Endothelial cell of umbilical vein (primary cell): ENCODE results near the gene BMERB1. TPM values are rescaled to one million over a fixed set of nuclear protein-coding genes. Genes with fewer than 3 reads are reported as not detected.

Source experiments
- BruUV-seq: library from RNA; stranded (reverse); fragments of 400-500 nt; replicated peaks from 2 replicates; lab custom pipeline; 2021; lab: Mats Ljungman, UMichigan
- CTCF ChIA-PET: fragments of 300-600, 350-600 bp; sonication (Branson Sonifier 250); formaldehyde crosslinking; loops from one replicate; lab custom pipeline; 2021; ENCODE audit warnings: antibody characterized with exemption, inconsistent platforms; lab: Charles Lee
- POLR2A ChIA-PET: fragments of 300-600, 350-600 bp; sonication (Branson Sonifier 250); formaldehyde crosslinking; loops from one replicate; lab custom pipeline; 2021; ENCODE audit warnings: antibody characterized with exemption, inconsistent platforms; lab: Charles Lee
- DNase-seq: peaks from one replicate; pipeline ENCODE4 v3.0.0-alpha.2; 2011; ENCODE audit warnings: low read depth, low spot score
- FAIRE-seq: peaks from 2 replicates; lab custom pipeline; 2011; peaks lifted over from hg19 to GRCh38; lab: Jason Lieb, UNC
- H2AFZ ChIP-seq: 2 replicates; pipeline ENCODE4 v1.6.0; 2012; ENCODE audit warnings: low read depth, low read length, control low read depth, inconsistent platforms
- H3K27ac ChIP-seq: 2 replicates; pipeline ENCODE4 v1.5.1; 2011; ENCODE audit warnings: low read depth, mild to moderate bottlenecking, control low read depth, low read length, moderate library complexity; ENCODE audit not compliant: insufficient read depth
- H3K27me3 ChIP-seq, 2 experiments: 2 replicates each; pipeline versions ENCODE4 v1.6.0 to v1.6.1; 2011; ENCODE audit warnings: low read length in 2 of 2, mixed read lengths in 1 of 2; ENCODE audit not compliant: control insufficient read depth in 2 of 2, insufficient read depth in 2 of 2
- H3K36me3 ChIP-seq, 2 experiments: 2 replicates in 1 of 2; 3 replicates in 1 of 2; pipeline ENCODE4 v1.5.1; 2011; ENCODE audit warnings: low read length in 2 of 2, mild to moderate bottlenecking in 1 of 2, moderate library complexity in 1 of 2; ENCODE audit not compliant: control insufficient read depth in 2 of 2, insufficient read depth in 2 of 2; ENCODE audit errors: extremely low read depth in 1 of 2
- H3K4me1 ChIP-seq: 3 replicates; pipeline ENCODE4 v1.5.1; 2011; ENCODE audit warnings: mild to moderate bottlenecking, low read length; ENCODE audit not compliant: control insufficient read depth, insufficient read depth; ENCODE audit errors: extremely low read depth
- H3K4me2 ChIP-seq: 2 replicates; pipeline ENCODE4 v1.6.1; 2011; ENCODE audit warnings: low read length, control low read depth, mixed read lengths; ENCODE audit not compliant: insufficient read depth
- H3K4me3 ChIP-seq, 3 experiments: fragments of 200-600 bp in 1 of 3; sonication (generic), shearing (Covaris generic) in 1 of 3; replicated peaks in 1 of 3; 2 replicates each; pipeline ENCODE4 v1.5.1; 2011 to 2016; ENCODE audit warnings: control low read depth in 3 of 3, low read length in 3 of 3, mild to moderate bottlenecking in 2 of 3, inconsistent platforms in 1 of 3, low read depth in 1 of 3, moderate library complexity in 1 of 3; ENCODE audit not compliant: insufficient read depth in 1 of 3
- H3K79me2 ChIP-seq: 2 replicates; pipeline ENCODE4 v1.6.0; 2012; ENCODE audit warnings: low read length, inconsistent platforms; ENCODE audit not compliant: control insufficient read depth, insufficient read depth
- H3K9ac ChIP-seq: replicated peaks from 2 replicates; pipeline ENCODE3; 2011; ENCODE audit warnings: low read length, control low read depth; ENCODE audit not compliant: insufficient read depth; ENCODE audit errors: extremely low read depth
- H3K9me1 ChIP-seq: replicated peaks from 3 replicates; pipeline ENCODE4 v1.6.0; 2011; ENCODE audit warnings: mild to moderate bottlenecking, low read length; ENCODE audit not compliant: control insufficient read depth, insufficient read depth; ENCODE audit errors: extremely low read depth
- H3K9me3 ChIP-seq: replicated peaks from 2 replicates; pipeline ENCODE4 v1.5.1; 2012; ENCODE audit warnings: low read length, inconsistent platforms; ENCODE audit not compliant: control insufficient read depth, insufficient read depth
- H4K20me1 ChIP-seq: replicated peaks from 2 replicates; pipeline ENCODE3; 2011; ENCODE audit warnings: mild to moderate bottlenecking, low read length; ENCODE audit not compliant: control insufficient read depth, insufficient read depth; ENCODE audit errors: extremely low read depth
- CTCF ChIP-seq, 2 donors: IDR thresholded peaks; 1 replicate in 1 of 2; 2 replicates in 1 of 2; pipeline ENCODE4 v1.5.1; 2011; ENCODE audit warnings: low read length in 2 of 2, mild to moderate bottlenecking in 2 of 2, moderate library complexity in 2 of 2, control low read depth in 1 of 2, inconsistent platforms in 1 of 2, low read depth in 1 of 2; ENCODE audit not compliant: insufficient read depth in 1 of 2; ENCODE audit errors: extremely low read depth in 1 of 2
- EZH2 ChIP-seq: IDR thresholded peaks from 2 replicates; pipeline ENCODE4 v1.6.1; 2012; ENCODE audit warnings: borderline replicate concordance, low read depth, mild to moderate bottlenecking, moderate library complexity, low read length, inconsistent platforms; ENCODE audit not compliant: severe bottlenecking
- FOS ChIP-seq: IDR thresholded peaks from 2 replicates; pipeline ENCODE4 v1.6.1; 2011; ENCODE audit warnings: mild to moderate bottlenecking, low read length, moderate library complexity, borderline replicate concordance; ENCODE audit not compliant: insufficient read depth
- GATA2 ChIP-seq: IDR thresholded peaks from 2 replicates; pipeline ENCODE4 v1.7.0; 2011; ENCODE audit warnings: low read depth, mild to moderate bottlenecking, moderate library complexity, mixed read lengths, low read length; ENCODE audit not compliant: insufficient read length, insufficient read depth
- JUN ChIP-seq: IDR thresholded peaks from 2 replicates; pipeline ENCODE4 v1.6.1; 2011; ENCODE audit warnings: borderline replicate concordance, low read depth; ENCODE audit not compliant: insufficient read length, insufficient read depth
- MAX ChIP-seq: IDR thresholded peaks from 2 replicates; pipeline ENCODE4 v1.6.1; 2011; ENCODE audit not compliant: insufficient read depth, insufficient read length
- MYC ChIP-seq: IDR thresholded peaks from one replicate; pipeline ENCODE4 v1.6.1; 2011; ENCODE audit warnings: mild to moderate bottlenecking, low read depth, low read length
- POLR2A ChIP-seq: IDR thresholded peaks from 2 replicates; pipeline ENCODE4 v1.6.1; 2012; ENCODE audit warnings: low read depth, mild to moderate bottlenecking, control low read depth, low read length
- POLR2AphosphoS5 ChIP-seq: IDR thresholded peaks from 2 replicates; pipeline ENCODE4 v1.6.1; 2012; ENCODE audit warnings: low read depth, mild to moderate bottlenecking, control low read depth, low read length, moderate library complexity; ENCODE audit not compliant: insufficient read depth
- dilution Hi-C: fragments of 300-500 bp; cut with MboI; formaldehyde crosslinking; loops from one replicate; pipeline ENCODE4 v1.15.0; 2019; ENCODE audit warnings: low sequenced_read_pairs; ENCODE audit not compliant: extremely low pct_ligation_motif_present
- intact Hi-C: fragments of 100-400 bp; cut with micrococcal nuclease; formaldehyde crosslinking; loops from one replicate; pipeline ENCODE4 v1.10.0; 2022
- polyA plus RNA-seq, 4 experiments: library from polyadenylated mRNA; depleted of rRNA in 3 of 4; stranded (reverse) in 3 of 4; unstranded in 1 of 4; fragments of >200 nt; gene quantifications; 2 replicates each; pipeline versions ENCODE4 v1.2.1 to v1.2.3, GENCODE V29; 2011 to 2012; ENCODE audit warnings: missing spikeins in 1 of 4
- total RNA-seq: library from RNA; stranded (reverse); gene quantifications from 2 replicates; pipeline ENCODE4 v1.2.3, GENCODE V29; 2021

BMERB1 gene
- total and polyA plus RNA-seq, 2 donors (not counting 3 experiments of a cell fraction or from before 2014, with no cell fraction given), result 14.1 to 17.4 TPM

GRCh38 chr16:15581127-15581815, 146.9 kb downstream of the BMERB1 start:
- H3K36me3 ChIP-seq, result no peaks in the 10 kb centered on the region
- no peaks in the 10 kb centered on the region for H3K27me3 ChIP-seq
- H2AFZ ChIP-seq, result peak overlapping the region; percentile 82
- peak overlapping the region; percentile 58 for H3K27ac ChIP-seq
- H3K9me1 ChIP-seq, result no peaks in the 10 kb centered on the region
- H3K4me3 ChIP-seq, result no peak overlapping the region
- H3K9me3 ChIP-seq, result no peaks in the 10 kb centered on the region
- H3K79me2 ChIP-seq, result no peaks in the 10 kb centered on the region
- no peaks in the 10 kb centered on the region for H4K20me1 ChIP-seq
- TF ChIP-seq GATA2, result peak; percentile 13
- no peak for TF ChIP-seq EZH2
- TF ChIP-seq FOS, result peak; percentile 28
- no peak for TF ChIP-seq POLR2A
- no peak for TF ChIP-seq JUN
- no peak for TF ChIP-seq MAX
- no peak for TF ChIP-seq MYC
- peaks cover 15% of the 10 kb centered on the region for H3K4me1 ChIP-seq
- dilution Hi-C loops (no loop called here), intact Hi-C loops (loop anchor here (1.0 kb wide), 1 partner anchor 9 kb away; no protein-coding TSS in a partner anchor)
- no TSS peak for BruUV-seq
- peak overlapping the region; percentile 72 for H3K4me2 ChIP-seq
- ChIA-PET POLR2A (no interaction called here), CTCF (interaction anchor here (1.1 to 1.4 kb wide), 2 partner anchors 10 to 16 kb away, joined by 3 to 8 read pairs; no protein-coding TSS in a partner anchor)
- no peak overlapping the region for H3K9ac ChIP-seq
- DNase-seq, result peak; percentile 61
- FAIRE-seq, result peak; percentile 96

GRCh38 chr16:15583526-15583925, 149.1 kb downstream of the BMERB1 start:
- no peak overlapping the region for H3K27ac ChIP-seq
- H3K9ac ChIP-seq, result no peak overlapping the region
- no peak overlapping the region for H3K4me2 ChIP-seq
- CTCF ChIA-PET, result no interaction called here
- no peaks in the 10 kb centered on the region for H4K20me1 ChIP-seq
- no peaks in the 10 kb centered on the region for H3K36me3 ChIP-seq
- dilution Hi-C loops (no loop called here), intact Hi-C loops (no loop called here)
- no peak overlapping the region for H2AFZ ChIP-seq
- no peaks in the 10 kb centered on the region for H3K27me3 ChIP-seq
- BruUV-seq, result no TSS peak
- FAIRE-seq, result no peak
- H3K9me3 ChIP-seq, result no peaks in the 10 kb centered on the region
- no peaks in the 10 kb centered on the region for H3K79me2 ChIP-seq
- H3K9me1 ChIP-seq, result no peaks in the 10 kb centered on the region
- peaks cover 15% of the 10 kb centered on the region for H3K4me1 ChIP-seq
- POLR2A ChIA-PET, result no interaction called here
- TF ChIP-seq MAX (no peak), MYC (no peak), FOS (no peak), JUN (no peak), POLR2AphosphoS5 (no peak), CTCF (IDR thresholded peaks at IDR 0.05; ENCODE audit: extremely low read depth in 1 of 2, insufficient read depth in 1 of 2, low read depth in 1 of 2, low read length in 2 of 2) (no peak), GATA2 (no peak), POLR2A (no peak), EZH2 (no peak)
- no peak overlapping the region for H3K4me3 ChIP-seq
- no peak for DNase-seq
